C4-2B (cell line): ENCODE data around the gene EEA1.

Experiments
- ZFX ChIP-seq: fragments of 450-650 bp; IDR thresholded peaks from 2 replicates; pipeline ENCODE4 v1.6.1; 2017
- TF ChIP-seq, protein P1 (sequence below): fragments of 450-650 bp; conservative IDR thresholded peaks from 2 replicates; pipeline ENCODE4 v1.5.1; 2017; ENCODE audit warnings: mild to moderate bottlenecking

DNA sequence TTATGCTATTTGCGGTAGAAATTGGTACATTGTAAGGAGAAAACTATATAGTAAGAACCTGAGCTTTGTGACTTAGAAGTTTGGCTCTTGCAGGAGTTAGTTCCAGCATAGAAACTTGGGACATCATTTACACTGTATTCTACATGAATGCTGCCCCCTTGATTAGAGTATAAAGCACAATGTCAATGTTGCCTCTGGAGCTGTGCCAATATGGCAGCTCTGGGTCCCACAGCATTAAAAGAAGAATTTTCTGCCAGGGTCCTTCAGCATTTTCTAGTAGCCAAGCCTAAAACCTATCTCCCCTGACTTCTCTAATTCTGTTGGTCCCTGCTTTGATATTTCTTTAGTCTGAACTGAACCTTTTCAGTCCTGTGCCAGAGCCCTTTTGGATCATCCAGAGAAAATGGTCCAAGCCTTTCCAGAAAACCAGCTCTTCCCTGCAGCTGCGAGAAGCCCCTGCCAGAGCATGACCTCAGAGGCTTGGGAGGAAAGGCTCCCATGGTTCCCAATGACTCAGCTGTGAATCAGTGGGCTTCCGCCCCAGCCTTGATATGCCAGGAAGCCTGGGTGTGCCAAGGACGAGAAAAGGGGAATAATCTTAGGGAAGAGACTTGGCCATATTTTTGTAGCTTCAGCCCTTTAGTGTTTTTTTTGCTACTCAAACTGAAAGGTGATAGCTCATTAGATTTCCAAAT lies 183.1 kb downstream of the EEA1 start:
- TF ChIP-seq, protein P1, sequence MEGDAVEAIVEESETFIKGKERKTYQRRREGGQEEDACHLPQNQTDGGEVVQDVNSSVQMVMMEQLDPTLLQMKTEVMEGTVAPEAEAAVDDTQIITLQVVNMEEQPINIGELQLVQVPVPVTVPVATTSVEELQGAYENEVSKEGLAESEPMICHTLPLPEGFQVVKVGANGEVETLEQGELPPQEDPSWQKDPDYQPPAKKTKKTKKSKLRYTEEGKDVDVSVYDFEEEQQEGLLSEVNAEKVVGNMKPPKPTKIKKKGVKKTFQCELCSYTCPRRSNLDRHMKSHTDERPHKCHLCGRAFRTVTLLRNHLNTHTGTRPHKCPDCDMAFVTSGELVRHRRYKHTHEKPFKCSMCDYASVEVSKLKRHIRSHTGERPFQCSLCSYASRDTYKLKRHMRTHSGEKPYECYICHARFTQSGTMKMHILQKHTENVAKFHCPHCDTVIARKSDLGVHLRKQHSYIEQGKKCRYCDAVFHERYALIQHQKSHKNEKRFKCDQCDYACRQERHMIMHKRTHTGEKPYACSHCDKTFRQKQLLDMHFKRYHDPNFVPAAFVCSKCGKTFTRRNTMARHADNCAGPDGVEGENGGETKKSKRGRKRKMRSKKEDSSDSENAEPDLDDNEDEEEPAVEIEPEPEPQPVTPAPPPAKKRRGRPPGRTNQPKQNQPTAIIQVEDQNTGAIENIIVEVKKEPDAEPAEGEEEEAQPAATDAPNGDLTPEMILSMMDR, result no peak
- TF ChIP-seq ZFX, result no peak
